GM19035 (cell line): Measurements from ENCODE around the gene TRIM15.

Source experiments
- ATAC-seq: cut with Tn5 transposase; IDR thresholded peaks from one replicate; pipeline ENCODE4 v1.9.1; 2021; ENCODE audit not compliant: unreplicated experiment

The TRIM15 gene

DNA sequence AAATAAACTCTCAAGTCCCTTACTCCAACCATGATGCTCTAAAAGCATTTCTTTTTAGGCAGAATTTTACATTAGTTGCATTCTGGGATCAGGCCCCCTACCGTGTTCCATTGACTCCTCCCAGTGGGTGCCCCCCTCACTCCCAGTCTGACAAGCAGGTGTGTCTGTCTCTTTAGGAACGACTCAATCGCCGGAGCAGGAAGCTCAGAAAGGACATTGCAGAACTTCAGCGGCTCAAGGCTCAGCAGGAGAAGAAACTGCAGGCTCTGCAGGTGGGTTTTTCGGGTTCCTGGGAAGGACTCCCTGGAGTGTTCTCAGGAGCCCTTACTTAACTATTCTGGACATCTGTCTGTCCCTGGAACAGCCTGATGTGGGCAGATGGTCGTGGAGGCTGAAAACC is 17.5 kb upstream of the TRIM15 start:
- ATAC-seq = no peak

DNA sequence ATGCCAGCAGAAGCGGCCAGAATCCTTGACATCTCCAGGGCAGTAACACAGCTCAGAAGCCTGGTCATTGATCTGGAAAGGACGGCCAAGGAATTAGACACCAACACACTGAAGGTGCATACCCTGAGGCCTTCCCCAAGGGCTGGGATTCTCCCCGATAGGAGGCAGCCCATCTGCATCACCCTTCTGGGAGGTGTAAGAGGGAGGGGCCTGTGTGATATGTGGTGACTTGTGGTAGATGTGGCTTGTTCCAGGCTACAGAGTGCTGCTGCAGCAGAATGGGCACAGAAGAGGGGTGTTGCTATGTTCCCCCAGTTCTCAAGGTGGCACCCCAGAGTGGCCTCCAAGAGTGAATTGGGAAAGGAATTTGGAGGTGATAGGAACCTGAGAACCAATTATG is 16.2 kb upstream of the TRIM15 start:
- no peak for ATAC-seq

DNA sequence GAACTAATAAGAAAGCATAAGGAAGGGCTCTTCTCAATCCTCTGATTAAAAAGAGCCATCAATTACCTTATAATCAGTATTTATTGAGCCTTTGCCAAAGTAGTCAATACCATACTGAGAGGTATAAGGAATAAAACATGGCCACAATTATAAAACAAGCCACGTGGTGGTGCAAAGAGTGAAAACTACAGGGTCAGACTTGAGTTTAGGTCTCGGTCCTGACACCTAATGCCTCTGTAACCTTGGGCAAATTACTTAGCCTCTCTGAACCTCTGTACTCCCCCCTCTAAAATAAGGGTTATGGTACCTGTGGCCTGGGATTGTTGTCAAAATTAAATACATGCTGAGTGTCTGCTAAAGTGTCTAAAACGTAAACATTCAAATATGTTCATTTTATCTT is 14.1 kb upstream of the TRIM15 start:
- no peak for ATAC-seq

DNA sequence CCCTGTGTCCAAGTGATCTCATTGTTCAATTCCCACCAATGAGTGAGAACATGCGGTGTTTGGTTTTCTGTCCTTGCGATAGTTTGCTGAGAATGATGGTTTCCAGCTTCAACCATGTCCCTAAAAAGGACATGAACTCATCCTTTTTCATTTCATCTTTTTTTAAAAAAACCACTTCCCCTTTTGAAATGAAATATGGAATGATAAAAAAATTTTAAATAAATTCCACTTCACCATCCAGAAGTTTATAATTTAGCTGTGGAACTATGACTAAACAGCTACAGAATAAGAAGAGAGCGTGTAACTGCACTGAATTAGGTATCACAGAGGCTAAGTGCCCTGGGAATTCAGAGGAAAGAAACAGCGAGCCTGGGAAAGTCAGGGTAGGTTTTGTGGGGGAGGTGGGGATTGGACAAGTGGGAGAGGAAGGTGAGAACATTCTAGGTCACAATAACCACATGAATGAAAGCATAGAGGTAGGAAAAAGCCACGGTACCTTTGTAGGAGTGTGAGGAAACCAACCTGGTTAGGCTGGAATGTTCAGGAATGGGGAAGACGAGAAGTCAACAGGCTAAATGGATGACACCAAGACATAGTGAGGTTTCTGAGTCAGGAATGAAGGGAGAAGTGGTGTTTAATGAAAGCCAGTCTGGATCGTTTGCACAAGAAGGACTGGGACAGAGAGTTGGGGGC is 13.3 kb upstream of the TRIM15 start:
- no peak for ATAC-seq

DNA sequence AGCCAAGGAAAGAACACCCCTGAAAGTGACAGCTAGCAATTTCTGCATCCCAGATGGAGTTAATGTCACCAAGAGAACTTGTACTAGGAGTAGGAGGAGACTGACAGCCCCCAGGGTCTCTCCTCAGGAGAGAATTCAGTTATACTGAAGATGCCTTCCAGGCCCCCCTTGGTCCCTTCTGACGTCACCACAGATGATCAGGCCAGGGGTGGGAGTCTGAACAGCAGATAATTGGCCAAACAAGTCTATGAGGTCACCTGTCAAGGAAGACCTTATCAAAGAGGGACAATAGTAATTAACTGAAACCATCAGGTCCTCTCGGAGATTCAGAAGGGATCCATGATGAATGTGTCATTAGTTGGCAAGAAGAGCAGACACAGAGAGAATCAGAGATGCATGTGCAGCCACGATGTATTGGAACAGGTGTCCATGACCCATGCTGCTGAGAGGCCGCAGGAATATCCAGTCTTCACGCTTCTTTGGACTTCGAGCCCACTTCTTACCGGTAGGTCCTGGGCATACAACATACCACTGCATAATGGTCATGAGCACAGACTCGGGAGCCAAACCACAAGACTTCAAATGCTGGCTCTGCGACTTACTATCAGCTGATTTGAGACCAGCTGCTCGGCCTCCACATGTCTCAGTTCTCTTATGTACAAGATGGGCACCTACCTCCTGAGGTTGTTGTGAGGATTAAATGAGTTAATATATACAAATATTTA is 12.5 kb upstream of the TRIM15 start:
- ATAC-seq = no peak

DNA sequence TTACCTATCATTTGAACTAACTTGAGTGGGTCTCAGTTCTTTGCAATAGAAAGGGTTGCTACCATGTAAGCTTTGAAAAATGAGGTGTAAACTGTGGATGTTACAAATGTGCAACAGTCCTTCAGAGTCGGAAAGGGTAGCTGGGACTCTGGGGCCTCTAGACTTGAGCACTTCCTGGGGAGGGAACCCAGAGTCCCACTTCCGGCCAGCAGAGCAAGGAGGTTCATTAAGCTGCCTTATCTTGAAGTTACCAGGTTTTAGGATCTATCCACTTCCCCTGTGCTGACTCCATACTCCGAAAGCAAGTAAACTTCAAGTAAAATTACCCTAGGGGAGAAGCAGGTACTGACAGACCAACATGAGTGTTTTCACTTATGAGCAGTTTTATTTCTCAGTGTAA is 11.8 kb upstream of the TRIM15 start:
- ATAC-seq = no peak

DNA sequence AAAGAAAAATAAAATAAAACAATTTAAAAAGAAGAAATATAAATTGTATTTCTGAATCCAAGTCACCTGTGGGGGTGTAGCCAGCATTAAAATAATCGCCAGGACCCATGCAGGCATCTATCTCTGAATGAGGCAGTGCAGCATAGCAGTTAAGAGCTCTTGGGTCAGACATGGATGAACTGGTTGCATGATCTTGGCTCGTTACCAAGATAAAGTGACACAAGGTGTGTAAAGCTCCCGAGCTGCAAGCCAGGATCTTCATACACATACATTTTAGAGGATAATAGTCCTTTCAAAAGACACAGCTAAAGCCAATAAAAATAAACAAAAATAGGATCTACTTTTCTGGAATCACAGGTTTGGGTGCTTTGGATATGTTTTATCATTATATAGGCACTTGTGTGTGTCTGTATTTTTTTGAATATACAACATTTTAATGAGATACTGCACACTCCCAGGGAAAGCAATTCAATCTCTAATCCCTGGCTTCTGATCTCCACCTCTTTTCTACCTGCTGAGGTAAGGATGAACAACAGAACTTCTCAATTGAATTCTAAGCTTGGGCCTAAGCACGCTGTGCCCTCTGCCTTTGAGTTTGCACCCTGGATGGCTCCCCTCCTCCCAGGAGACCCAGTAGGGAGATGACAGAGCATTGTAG is 11.2 kb upstream of the TRIM15 start:
- no peak for ATAC-seq

DNA sequence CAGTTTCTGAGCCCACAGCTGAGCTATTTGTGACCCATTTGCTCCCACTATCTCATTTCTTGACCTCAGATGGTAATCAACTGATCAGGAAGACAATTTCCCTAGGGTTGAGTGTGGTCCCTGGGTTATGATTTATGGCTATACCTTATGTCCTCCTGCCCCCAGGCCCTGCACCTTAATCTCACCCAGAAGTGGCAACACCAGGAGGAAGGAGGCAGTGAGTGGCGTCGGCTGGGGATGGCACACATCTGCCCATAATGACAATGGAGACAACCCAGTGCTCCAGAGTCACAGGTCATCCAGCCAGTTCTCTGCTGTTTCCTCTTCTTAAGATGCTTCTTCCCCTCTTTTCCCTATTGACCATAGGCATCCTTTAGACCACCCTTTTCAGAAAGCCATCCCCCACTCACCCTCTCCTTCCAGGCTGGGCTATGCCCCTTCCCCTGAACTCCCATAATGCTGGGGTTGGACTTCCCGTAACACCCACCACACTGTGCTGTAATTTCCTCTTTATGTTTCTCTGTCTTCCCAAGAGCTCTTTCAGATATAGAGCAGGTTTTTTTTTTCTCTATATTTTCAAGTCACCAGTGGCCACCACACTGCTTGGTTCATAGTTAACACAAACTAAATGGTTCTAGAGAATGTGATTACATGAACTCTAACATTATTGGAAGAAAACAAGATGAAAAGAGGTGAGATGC is 10.3 kb upstream of the TRIM15 start:
- no peak for ATAC-seq

DNA sequence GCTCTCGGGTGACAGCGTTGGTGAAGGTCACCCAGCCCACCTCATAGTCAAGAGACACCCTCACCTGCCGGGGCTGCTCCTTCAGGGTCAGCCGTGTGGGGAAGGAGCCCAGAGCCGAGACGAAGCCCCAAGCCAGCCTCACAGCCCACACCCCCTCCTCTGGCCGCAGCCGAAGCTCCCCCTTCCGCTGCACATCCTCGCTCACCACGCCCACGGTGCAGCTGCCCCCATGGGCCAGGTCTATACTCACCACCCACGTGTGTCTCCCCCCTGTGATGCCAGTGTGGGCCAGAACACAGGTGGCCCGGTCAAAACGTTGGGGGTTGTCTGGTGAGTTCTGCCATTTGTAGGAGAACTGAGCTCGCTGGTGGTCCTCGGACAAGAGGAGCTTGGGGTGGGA is 9.3 kb upstream of the TRIM15 start:
- no peak for ATAC-seq

DNA sequence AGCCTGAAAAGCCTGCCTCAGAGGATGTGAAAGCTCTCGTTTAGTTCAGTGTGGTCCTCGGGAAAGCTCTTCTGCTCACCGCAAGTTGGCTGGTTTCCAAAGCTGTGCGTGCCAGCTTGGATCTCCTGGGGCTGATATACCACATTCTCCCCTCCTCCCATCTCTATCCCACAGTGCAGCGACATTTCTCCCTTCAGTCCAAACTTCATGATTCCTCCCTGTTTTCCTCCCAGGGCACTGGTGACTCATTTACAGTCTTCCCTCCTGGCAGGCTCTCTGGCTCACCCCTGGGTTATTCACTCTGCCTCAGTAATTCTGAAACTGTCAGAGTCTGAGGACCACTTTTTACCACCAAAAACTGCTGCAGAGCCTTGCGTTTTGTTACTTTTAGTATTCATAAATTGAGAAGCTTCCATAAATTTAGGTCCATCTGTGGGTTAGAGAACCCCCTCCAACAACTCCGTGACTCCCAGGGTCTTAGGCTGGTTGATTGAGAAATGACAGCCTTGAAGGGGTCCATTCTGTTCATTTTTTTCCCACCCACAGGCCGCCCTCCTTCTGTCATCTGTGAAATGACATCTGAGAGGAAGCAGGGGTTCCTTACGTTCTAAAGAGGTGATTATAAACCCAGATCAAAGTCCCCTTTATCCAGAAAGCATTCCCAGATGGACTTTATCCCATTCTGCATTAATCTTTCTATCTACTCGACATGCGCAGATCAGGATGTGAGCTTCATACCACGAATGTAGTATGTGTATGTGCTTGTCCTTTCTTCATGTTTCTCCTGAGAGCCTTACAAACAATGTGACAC is 8.4 kb upstream of the TRIM15 start:
- no peak for ATAC-seq

DNA sequence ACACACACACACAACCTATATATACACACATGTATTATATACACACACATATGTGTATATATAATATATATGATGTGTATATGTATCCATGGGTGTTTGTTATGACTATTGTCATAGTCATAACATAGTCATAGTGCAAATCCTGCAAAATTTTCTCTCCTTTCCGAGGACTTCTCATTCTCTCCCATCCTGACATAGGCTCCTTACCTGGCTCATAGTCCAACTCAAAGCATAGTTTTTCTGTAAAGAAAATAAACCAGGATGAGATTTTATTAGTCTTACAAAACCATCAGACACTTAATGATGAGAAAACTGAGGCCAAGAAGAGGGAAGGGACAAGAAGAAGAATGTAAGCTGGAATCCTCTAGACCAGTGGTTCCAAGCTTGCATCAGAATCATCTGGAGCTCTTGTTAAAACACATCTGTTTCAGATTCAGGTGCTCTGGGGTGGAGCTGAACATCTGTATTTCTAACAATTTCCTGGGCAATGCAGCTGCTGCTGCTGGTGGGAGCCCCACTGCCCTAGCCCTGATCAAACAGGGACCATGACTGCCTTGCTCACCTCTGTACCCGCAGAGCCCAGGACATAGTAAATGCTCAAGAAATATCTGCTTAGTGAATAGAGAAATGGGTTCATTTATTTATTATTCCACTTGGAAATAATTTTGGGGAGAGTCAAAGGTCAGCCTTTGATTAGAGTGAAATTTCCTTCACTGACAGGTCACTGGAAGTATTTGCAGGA is 7.7 kb upstream of the TRIM15 start:
- no peak for ATAC-seq

DNA sequence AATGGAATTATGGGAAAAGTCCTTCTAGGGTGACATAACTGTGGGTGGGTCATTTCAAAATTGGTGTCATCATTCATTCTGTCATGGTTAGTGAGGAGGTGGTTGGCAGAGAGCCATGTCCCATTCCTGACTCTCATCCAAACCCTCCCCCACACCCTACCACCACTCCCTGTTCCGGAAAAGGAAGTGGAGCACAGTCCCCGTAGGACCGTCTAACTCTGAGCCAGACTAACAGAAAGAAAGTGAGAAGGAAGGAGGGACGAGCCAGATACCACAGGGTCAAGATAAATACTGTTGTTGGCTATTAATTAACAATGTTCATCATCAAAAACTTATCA is 7.1 kb upstream of the TRIM15 start:
- no peak for ATAC-seq

DNA sequence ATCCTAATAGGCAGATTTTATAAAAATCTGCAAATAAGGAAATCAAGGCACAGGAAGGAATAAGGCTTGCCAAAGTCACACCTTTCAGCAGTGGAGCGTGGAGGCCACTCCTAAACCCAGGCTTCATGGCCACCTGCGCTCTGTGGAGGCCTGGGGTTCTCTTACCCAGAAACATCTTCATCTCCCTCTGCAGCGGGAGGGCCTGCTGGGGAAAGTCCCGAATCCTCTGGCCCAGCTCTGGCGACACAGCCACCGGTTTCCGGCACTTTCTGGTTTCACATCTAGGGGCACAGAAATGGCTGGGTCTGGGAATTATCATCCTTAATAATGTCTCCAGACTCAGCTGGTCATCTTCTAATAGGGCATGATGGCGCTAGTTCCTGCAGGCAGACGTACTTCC is 6.6 kb upstream of the TRIM15 start:
- no peak for ATAC-seq

DNA sequence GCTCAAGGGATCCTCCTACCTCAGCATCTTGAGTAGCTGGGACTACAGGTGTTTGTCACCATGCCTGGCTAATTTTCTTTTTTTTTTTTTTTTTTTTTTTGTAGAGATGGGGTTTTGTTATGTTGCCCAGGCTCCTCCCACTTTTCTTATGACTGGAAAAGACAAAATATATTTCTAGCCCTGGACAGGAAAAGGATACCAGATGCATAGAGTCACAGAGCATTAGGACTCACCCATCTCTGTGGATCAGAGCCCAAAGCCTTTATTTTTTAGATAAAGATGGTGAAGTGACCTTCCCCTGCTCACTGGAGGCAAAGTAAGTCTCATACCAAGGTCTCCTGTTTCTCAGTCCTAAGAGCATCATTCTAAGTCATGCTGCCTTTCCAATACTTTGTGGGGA is 5.8 kb upstream of the TRIM15 start:
- ATAC-seq = no peak

DNA sequence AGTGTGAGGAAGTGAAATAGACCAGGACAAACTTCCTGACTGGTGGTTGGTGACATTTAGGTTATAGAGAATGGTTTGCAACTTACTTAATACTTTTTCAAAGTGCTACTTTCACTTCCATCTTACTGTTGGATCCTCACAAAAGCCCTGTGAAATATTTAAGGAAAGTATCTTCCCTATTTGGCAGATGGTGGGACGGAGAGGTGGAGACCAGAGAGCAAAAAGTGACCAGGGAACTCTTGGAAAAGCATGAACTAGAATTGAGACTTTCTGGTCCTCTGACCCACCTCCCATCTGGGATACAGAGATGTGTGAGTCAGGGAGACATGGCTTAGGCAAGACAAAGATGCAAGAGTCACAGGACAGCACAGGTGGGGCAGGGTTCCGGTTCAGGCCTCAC is 5.3 kb upstream of the TRIM15 start:
- ATAC-seq = no peak

DNA sequence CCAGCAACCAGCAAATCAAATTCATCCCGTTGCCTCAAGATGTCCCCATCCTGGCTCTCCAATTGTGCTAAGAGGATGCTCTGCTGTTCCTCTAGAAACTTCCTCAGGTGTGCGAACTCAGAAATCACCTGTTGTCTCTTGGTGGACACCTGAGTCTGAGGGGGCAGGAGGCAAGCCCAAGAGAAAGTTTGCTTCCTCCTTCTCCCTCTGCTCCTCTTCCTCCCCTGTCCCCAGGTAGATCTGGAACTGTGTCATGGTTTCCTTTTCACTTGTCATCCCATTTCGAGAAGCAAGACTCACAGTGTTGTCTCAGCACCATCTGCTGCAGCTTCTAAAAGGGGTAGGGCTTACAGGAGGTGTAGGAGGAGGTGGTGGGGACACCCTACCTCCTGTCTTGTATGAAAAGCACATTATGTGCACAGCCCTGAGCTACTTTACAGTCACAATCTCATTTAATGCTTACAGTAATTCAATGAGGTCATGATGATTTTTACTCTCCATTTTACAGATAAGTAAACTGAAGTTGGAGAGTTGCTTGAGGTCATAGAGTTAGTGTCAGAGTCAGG is 4.8 kb upstream of the TRIM15 start:
- ATAC-seq = no peak

DNA sequence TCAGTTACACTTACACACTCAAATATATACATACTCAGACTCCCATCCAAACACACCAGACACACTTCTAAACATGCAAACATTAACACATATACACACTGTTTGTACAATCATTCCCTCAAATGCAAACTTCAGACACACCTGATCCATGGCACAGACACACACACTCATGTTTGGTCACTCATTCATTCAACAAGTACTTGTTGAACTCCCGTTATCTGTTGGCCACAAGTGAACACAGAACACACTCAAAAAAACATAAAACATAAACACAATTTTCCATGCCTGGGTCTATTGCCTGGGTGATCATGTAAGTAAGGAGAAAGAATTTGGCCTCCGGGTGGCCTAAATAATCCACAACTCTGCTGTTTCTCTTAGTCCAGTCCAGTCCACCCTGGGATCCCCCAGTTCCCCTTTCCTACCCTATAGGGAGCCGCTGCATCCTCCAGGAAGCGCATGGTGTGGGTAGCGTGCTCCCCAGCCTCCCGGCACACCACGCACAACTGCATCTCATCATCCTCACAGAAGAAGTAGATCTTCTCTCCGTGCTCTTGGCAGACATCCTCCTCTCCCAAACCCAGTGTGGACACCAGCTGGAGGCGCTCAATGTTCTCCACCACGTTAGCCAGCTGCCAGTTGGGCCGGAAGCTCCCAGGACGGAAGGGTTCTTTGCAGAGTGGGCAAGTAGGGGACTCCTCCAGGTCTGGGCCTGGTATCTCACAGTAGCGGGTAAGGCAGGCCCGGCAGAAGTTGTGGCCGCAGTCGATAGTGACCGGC is 3.1 kb upstream of the TRIM15 start:
- no peak for ATAC-seq

DNA sequence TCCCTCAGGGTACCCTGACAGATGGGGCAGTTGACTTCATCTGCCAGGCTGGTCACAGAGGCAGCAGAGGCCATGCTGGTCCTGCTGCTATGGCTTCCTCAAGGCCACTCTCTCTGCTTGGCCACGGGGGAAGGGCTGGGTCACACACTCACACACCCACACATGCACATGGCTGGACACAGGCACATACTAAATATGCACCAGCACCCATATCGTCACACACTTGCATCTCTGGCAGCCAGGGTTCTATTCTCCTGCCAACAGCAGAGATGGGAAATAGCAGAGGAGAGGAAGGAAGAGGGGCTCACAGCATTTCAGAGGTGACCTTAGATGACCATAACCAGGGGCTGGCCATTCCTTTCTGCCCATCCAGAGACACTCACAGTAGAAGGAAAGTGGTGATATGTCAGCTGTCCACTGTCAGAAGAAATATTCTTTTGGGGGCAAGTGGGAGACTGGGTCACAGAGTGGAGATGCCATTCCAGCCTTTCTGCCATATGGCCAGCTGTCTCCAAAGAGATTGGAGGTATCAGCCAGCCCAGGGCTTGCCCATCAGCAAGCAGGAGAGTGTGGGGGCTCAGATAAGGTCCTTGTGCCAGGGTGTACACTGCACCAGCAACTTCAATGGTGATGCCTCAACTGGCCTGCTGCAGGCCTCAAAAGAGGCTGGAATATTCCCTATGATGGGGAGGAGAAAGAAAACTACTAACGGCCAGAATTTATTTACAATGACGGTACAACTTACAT is 2.4 kb upstream of the TRIM15 start, which contains the start of gene TRIM10:
Gene TRIM10, minus strand, starts transcription at position 427 of the 747 bp plus-strand sequence. Its CDS starts 353 bp downstream, at position 74.
- no peak for ATAC-seq
